HepG2 (cell line): Measurements from ENCODE around the gene CPNE2. TPM values are rescaled to one million over a fixed set of nuclear protein-coding genes. Genes with fewer than 3 reads are reported as not detected.

Source experiments
- AKAP8 ChIP-seq: sonication (generic); formaldehyde crosslinking; IDR thresholded peaks from 2 replicates; pipeline ENCODE4 v1.5.1; 2020; ENCODE audit warnings: mild to moderate bottlenecking, missing genetic modification reagents
- KDM5A ChIP-seq: fragments of 200-600 bp; sonication (generic); IDR thresholded peaks from 2 replicates; pipeline ENCODE4 v1.7.0; 2018; ENCODE audit warnings: antibody characterized with exemption, mild to moderate bottlenecking, low read length, borderline replicate concordance
- NONO ChIP-seq, 2 experiments: fragments of 450-650 bp in 1 of 2; sonication (generic) in 1 of 2; formaldehyde crosslinking in 1 of 2; IDR thresholded peaks in 1 of 2; conservative IDR thresholded peaks in 1 of 2; 2 replicates each; pipeline versions ENCODE4 v1.6.1 to v1.8.0; 2017 to 2022; ENCODE audit warnings: mild to moderate bottlenecking in 1 of 2, missing genetic modification reagents in 1 of 2, moderate library complexity in 1 of 2
- NPAS2 ChIP-seq: sonication (generic); formaldehyde crosslinking; IDR thresholded peaks from 2 replicates; pipeline ENCODE4 v1.8.0; 2022; ENCODE audit warnings: mild to moderate bottlenecking, missing genetic modification reagents, borderline replicate concordance
- PRMT3 ChIP-seq: sonication (generic); formaldehyde crosslinking; IDR thresholded peaks from 2 replicates; pipeline ENCODE4 v1.8.1; 2022; ENCODE audit warnings: low read depth, mild to moderate bottlenecking, moderate library complexity, missing genetic modification reagents, borderline replicate concordance
- SALL1 ChIP-seq: sonication (generic); formaldehyde crosslinking; IDR thresholded peaks from 2 replicates; pipeline ENCODE4 v1.8.0; 2022; ENCODE audit warnings: mild to moderate bottlenecking, missing genetic modification reagents
- SOX5 ChIP-seq: IDR thresholded peaks from 2 replicates; pipeline ENCODE4 v1.6.1; 2016; ENCODE audit warnings: borderline replicate concordance
- YEATS4 ChIP-seq: sonication (generic); formaldehyde crosslinking; IDR thresholded peaks from 2 replicates; pipeline ENCODE4 v1.4.0; 2020; ENCODE audit warnings: missing genetic modification reagents, borderline replicate concordance
- ZBTB7B ChIP-seq: sonication (generic); formaldehyde crosslinking; IDR thresholded peaks from 2 replicates; pipeline ENCODE4 v1.4.0; 2020; ENCODE audit warnings: missing genetic modification reagents
- ZNF672 ChIP-seq: sonication (generic); formaldehyde crosslinking; IDR thresholded peaks from 2 replicates; pipeline ENCODE4 v1.8.1; 2022; ENCODE audit warnings: missing genetic modification reagents
- ZNF788 ChIP-seq: sonication (generic); formaldehyde crosslinking; IDR thresholded peaks from 2 replicates; pipeline ENCODE4 v1.5.0; 2020; ENCODE audit warnings: mild to moderate bottlenecking, missing genetic modification reagents, borderline replicate concordance
- polyA plus RNA-seq, 8 experiments: library from polyadenylated mRNA; depleted of rRNA in 3 of 8; stranded (reverse) in 7 of 8; unstranded in 1 of 8; fragments of >200 nt; fragmentation: Illumina TruSeq in 4 of 8; extraction: Trizol in 4 of 8; gene quantifications; 2 replicates each; pipeline versions ENCODE4 v1.2.1 to v1.2.3, GENCODE V29; 2011 to 2016; ENCODE audit warnings: low read depth in 4 of 8, missing spikeins in 1 of 8, mixed read lengths in 1 of 8; ENCODE audit not compliant: insufficient read depth in 1 of 8
- total RNA-seq, 5 experiments: library from RNA; depleted of rRNA; stranded (reverse); fragments of >200 nt; fragmentation: Illumina TruSeq; extraction: Trizol; gene quantifications; 2 replicates each; pipeline ENCODE4 v1.2.3, GENCODE V29; 2016; ENCODE audit warnings: low read depth in 1 of 5
- TF ChIP-seq, protein P1 (sequence below): sonication (generic); formaldehyde crosslinking; IDR thresholded peaks from 2 replicates; pipeline ENCODE4 v1.4.0; 2020; ENCODE audit warnings: mild to moderate bottlenecking, low read depth, missing genetic modification reagents
- TF ChIP-seq, protein P2 (sequence below): sonication (generic); formaldehyde crosslinking; IDR thresholded peaks from 2 replicates; pipeline ENCODE4 v1.8.0; 2022; ENCODE audit warnings: mild to moderate bottlenecking, missing genetic modification reagents; ENCODE audit not compliant: insufficient replicate concordance
- TF ChIP-seq, protein P3 (sequence below): sonication (generic); formaldehyde crosslinking; IDR thresholded peaks from 2 replicates; pipeline ENCODE4 v1.5.1; 2020; ENCODE audit warnings: mild to moderate bottlenecking, missing genetic modification reagents, moderate library complexity
- TF ChIP-seq, protein P4 (sequence below): sonication (generic); formaldehyde crosslinking; IDR thresholded peaks from 2 replicates; pipeline ENCODE4 v1.8.1; 2023; ENCODE audit warnings: mild to moderate bottlenecking, inconsistent platforms, moderate library complexity, missing genetic modification reagents, borderline replicate concordance
- TF ChIP-seq, protein P5 (sequence below): sonication (generic); formaldehyde crosslinking; IDR thresholded peaks from 2 replicates; pipeline ENCODE4 v1.5.1; 2020; ENCODE audit warnings: missing genetic modification reagents, mild to moderate bottlenecking, borderline replicate concordance
- TF ChIP-seq, protein P6 (sequence below): sonication (generic); formaldehyde crosslinking; IDR thresholded peaks from 2 replicates; pipeline ENCODE4 v1.5.1; 2020; ENCODE audit warnings: mild to moderate bottlenecking, moderate library complexity, missing genetic modification reagents
- TF ChIP-seq, protein P7 (sequence below): sonication (generic); formaldehyde crosslinking; IDR thresholded peaks from 2 replicates; pipeline ENCODE4 v1.4.0; 2020; ENCODE audit warnings: missing genetic modification reagents

CPNE2 gene
- total and polyA plus RNA-seq, 2 of the 13 experiments (the other 11 are each of a cell fraction or from before 2014, with no cell fraction given), result 10.6 to 23.3 TPM

DNA sequence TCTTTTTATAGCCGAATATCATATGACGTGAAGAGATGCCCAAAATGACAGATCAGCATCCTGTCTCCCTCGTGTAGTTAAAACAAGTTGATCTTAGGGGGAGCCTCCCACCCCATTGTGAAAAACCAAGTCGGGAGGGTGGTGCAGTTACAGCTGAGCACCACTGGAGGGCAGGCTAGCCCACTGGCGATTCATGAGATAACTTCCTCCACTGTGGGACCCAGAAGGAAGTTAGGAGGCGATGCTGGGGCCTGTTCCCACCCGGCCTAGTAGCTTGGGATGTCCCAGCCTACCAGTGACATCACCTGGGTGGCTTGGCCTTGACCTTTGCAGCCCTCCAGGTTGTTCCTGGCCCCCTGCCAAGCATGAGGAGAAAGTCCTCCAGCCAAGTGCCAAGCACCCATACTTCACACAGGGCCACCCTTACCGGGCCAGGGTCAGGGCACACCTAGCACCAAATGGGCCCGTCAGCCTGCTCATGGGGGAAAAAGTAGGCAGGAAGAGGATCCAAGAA lies 8.1 kb upstream of the CPNE2 start (continued):
- TF ChIP-seq ZNF672 (CRISPR knock-in tag) (no peak), AKAP8 (no peak), KDM5A (no peak), NONO (IDR thresholded peaks at IDR 0.05) (no peak), NONO (CRISPR knock-in tag; conservative IDR thresholded peaks at IDR 0.05) (no peak), SOX5 (CRISPR knock-in tag) (0 out of 2 replicates have a peak, but pooled peaks have one; percentile 27), ZNF788 (peak; percentile 22; the same call in 1 of the 2 replicates), ZBTB7B (0 out of 2 replicates have a peak, but pooled peaks have one; percentile 23), NPAS2 (CRISPR knock-in tag) (no peak), SALL1 (peak; percentile 34), YEATS4 (no peak), PRMT3 (no peak)
- TF ChIP-seq, protein P1, sequence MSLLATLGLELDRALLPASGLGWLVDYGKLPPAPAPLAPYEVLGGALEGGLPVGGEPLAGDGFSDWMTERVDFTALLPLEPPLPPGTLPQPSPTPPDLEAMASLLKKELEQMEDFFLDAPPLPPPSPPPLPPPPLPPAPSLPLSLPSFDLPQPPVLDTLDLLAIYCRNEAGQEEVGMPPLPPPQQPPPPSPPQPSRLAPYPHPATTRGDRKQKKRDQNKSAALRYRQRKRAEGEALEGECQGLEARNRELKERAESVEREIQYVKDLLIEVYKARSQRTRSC (CRISPR knock-in tag), result no peak
- TF ChIP-seq, protein P2, sequence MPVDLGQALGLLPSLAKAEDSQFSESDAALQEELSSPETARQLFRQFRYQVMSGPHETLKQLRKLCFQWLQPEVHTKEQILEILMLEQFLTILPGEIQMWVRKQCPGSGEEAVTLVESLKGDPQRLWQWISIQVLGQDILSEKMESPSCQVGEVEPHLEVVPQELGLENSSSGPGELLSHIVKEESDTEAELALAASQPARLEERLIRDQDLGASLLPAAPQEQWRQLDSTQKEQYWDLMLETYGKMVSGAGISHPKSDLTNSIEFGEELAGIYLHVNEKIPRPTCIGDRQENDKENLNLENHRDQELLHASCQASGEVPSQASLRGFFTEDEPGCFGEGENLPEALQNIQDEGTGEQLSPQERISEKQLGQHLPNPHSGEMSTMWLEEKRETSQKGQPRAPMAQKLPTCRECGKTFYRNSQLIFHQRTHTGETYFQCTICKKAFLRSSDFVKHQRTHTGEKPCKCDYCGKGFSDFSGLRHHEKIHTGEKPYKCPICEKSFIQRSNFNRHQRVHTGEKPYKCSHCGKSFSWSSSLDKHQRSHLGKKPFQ (CRISPR knock-in tag), result no peak
- TF ChIP-seq, protein P3, sequence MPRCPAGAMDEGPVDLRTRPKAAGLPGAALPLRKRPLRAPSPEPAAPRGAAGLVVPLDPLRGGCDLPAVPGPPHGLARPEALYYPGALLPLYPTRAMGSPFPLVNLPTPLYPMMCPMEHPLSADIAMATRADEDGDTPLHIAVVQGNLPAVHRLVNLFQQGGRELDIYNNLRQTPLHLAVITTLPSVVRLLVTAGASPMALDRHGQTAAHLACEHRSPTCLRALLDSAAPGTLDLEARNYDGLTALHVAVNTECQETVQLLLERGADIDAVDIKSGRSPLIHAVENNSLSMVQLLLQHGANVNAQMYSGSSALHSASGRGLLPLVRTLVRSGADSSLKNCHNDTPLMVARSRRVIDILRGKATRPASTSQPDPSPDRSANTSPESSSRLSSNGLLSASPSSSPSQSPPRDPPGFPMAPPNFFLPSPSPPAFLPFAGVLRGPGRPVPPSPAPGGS (CRISPR knock-in tag), result 0 out of 2 replicates have a peak, but pooled peaks have one; percentile 7
- TF ChIP-seq, protein P4, sequence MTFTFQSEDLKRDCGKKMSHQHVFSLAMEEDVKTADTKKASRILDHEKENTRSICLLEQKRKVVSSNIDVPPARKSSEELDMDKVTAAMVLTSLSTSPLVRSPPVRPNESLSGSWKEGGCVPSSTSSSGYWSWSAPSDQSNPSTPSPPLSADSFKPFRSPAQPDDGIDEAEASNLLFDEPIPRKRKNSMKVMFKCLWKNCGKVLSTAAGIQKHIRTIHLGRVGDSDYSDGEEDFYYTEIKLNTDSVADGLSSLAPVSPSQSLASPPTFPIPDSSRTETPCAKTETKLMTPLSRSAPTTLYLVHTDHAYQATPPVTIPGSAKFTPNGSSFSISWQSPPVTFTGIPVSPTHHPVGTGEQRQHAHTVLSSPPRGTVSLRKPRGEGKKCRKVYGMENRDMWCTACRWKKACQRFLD (CRISPR knock-in tag), result no peak
- TF ChIP-seq, protein P5, sequence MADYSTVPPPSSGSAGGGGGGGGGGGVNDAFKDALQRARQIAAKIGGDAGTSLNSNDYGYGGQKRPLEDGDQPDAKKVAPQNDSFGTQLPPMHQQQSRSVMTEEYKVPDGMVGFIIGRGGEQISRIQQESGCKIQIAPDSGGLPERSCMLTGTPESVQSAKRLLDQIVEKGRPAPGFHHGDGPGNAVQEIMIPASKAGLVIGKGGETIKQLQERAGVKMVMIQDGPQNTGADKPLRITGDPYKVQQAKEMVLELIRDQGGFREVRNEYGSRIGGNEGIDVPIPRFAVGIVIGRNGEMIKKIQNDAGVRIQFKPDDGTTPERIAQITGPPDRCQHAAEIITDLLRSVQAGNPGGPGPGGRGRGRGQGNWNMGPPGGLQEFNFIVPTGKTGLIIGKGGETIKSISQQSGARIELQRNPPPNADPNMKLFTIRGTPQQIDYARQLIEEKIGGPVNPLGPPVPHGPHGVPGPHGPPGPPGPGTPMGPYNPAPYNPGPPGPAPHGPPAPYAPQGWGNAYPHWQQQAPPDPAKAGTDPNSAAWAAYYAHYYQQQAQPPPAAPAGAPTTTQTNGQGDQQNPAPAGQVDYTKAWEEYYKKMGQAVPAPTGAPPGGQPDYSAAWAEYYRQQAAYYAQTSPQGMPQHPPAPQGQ (CRISPR knock-in tag), result no peak
- TF ChIP-seq, protein P6, sequence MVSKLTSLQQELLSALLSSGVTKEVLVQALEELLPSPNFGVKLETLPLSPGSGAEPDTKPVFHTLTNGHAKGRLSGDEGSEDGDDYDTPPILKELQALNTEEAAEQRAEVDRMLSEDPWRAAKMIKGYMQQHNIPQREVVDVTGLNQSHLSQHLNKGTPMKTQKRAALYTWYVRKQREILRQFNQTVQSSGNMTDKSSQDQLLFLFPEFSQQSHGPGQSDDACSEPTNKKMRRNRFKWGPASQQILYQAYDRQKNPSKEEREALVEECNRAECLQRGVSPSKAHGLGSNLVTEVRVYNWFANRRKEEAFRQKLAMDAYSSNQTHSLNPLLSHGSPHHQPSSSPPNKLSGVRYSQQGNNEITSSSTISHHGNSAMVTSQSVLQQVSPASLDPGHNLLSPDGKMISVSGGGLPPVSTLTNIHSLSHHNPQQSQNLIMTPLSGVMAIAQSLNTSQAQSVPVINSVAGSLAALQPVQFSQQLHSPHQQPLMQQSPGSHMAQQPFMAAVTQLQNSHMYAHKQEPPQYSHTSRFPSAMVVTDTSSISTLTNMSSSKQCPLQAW (CRISPR knock-in tag), result peak; percentile 72; the same call in 1 of the 2 replicates
- TF ChIP-seq, protein P7, sequence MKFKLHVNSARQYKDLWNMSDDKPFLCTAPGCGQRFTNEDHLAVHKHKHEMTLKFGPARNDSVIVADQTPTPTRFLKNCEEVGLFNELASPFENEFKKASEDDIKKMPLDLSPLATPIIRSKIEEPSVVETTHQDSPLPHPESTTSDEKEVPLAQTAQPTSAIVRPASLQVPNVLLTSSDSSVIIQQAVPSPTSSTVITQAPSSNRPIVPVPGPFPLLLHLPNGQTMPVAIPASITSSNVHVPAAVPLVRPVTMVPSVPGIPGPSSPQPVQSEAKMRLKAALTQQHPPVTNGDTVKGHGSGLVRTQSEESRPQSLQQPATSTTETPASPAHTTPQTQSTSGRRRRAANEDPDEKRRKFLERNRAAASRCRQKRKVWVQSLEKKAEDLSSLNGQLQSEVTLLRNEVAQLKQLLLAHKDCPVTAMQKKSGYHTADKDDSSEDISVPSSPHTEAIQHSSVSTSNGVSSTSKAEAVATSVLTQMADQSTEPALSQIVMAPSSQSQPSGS (CRISPR knock-in tag), result peak; percentile 57
